ENCODE data around the gene PPP1R7.
A peak's percentile ranks its signal among the peaks of the same experiment; 100 is the strongest.

PPP1R7 gene

GRCh38 chr2:241140445-241140840, 9.8 kb upstream of the PPP1R7 start:
- TF ChIP-seq POLR2A (IDR thresholded peaks at IDR 0.05; ENCODE audit: low read length) (no peak), GATA1 (IDR thresholded peaks at IDR 0.05; ENCODE audit: low read depth, low read length) (no peak)
- no peak for DNase-seq

- TF ChIP-seq POLR2A (IDR thresholded peaks at IDR 0.05; ENCODE audit: low read length) = no peak
- no peak for TF ChIP-seq GATA1 (IDR thresholded peaks at IDR 0.05; ENCODE audit: low read depth, low read length)
- no peak for DNase-seq
These were observed 9.0 kb upstream of the PPP1R7 start for GRCh38 chr2:241141214-241141770.

- no peak for DNase-seq
- TF ChIP-seq GATA1 (IDR thresholded peaks at IDR 0.05; ENCODE audit: low read depth, low read length) = no peak
- TF ChIP-seq POLR2A (IDR thresholded peaks at IDR 0.05; ENCODE audit: low read length) = no peak
These were observed 8.2 kb upstream of the PPP1R7 start for GRCh38 chr2:241142063-241142462.

GRCh38 chr2:241142593-241142992, 7.7 kb upstream of the PPP1R7 start:
- no peak for TF ChIP-seq GATA1 (IDR thresholded peaks at IDR 0.05; ENCODE audit: low read depth, low read length)
- no peak for TF ChIP-seq POLR2A (IDR thresholded peaks at IDR 0.05; ENCODE audit: low read length)
- DNase-seq = no peak

GRCh38 chr2:241146286-241146685, 4.0 kb upstream of the PPP1R7 start:
- no peak for DNase-seq
- no peak for TF ChIP-seq POLR2A (IDR thresholded peaks at IDR 0.05; ENCODE audit: low read length)
- TF ChIP-seq GATA1 (IDR thresholded peaks at IDR 0.05; ENCODE audit: low read depth, low read length) = no peak

- TF ChIP-seq POLR2A (IDR thresholded peaks at IDR 0.05; ENCODE audit: low read length) (no peak), GATA1 (IDR thresholded peaks at IDR 0.05; ENCODE audit: low read depth, low read length) (no peak)
- no peak for DNase-seq
These were observed 2.9 kb upstream of the PPP1R7 start for GRCh38 chr2:241147336-241147735.

GRCh38 chr2:241148239-241148638, 2.0 kb upstream of the PPP1R7 start:
- no peak for TF ChIP-seq GATA1 (IDR thresholded peaks at IDR 0.05; ENCODE audit: low read depth, low read length)
- TF ChIP-seq POLR2A (IDR thresholded peaks at IDR 0.05; ENCODE audit: low read length) = no peak
- no peak for DNase-seq

- TF ChIP-seq GATA1 (IDR thresholded peaks at IDR 0.05; ENCODE audit: low read depth, low read length) (no peak), POLR2A (IDR thresholded peaks at IDR 0.05; ENCODE audit: low read length) (peak; percentile 51)
- peak; percentile 95 to 96 for DNase-seq
These were observed 1.2 kb upstream of the PPP1R7 start, which contains the start of gene PASK for GRCh38 chr2:241148891-241149674. TSS of gene PASK (minus strand) at chr2:241149472. CDS start at chr2:241143032, 6,440 bp downstream.

- no peak for TF ChIP-seq POLR2A (IDR thresholded peaks at IDR 0.05; ENCODE audit: low read length)
- no peak for TF ChIP-seq GATA1 (IDR thresholded peaks at IDR 0.05; ENCODE audit: low read depth, low read length)
- DNase-seq = no peak
These were observed 667 bp upstream of the PPP1R7 start for GRCh38 chr2:241149675-241149924.

- TF ChIP-seq GATA1 (IDR thresholded peaks at IDR 0.05; ENCODE audit: low read depth, low read length) (no peak), POLR2A (IDR thresholded peaks at IDR 0.05; ENCODE audit: low read length) (peak; percentile 12)
- peak; percentile 15 to 42 for DNase-seq
These were observed 628 bp downstream of the PPP1R7 start for GRCh38 chr2:241150660-241151530.

GRCh38 chr2:241151934-241152660, 1.8 kb downstream of the PPP1R7 start:
- TF ChIP-seq GATA1 (IDR thresholded peaks at IDR 0.05; ENCODE audit: low read depth, low read length) (no peak), POLR2A (IDR thresholded peaks at IDR 0.05; ENCODE audit: low read length) (no peak)
- DNase-seq = no peak

GRCh38 chr2:241153616-241154015, 3.3 kb downstream of the PPP1R7 start:
- TF ChIP-seq GATA1 (IDR thresholded peaks at IDR 0.05; ENCODE audit: low read depth, low read length) (no peak), POLR2A (IDR thresholded peaks at IDR 0.05; ENCODE audit: low read length) (no peak)
- no peak for DNase-seq

- TF ChIP-seq POLR2A (IDR thresholded peaks at IDR 0.05; ENCODE audit: low read length) (no peak), GATA1 (IDR thresholded peaks at IDR 0.05; ENCODE audit: low read depth, low read length) (no peak)
- DNase-seq = no peak
These were observed 4.6 kb downstream of the PPP1R7 start for GRCh38 chr2:241154915-241155314.

- TF ChIP-seq GATA1 (IDR thresholded peaks at IDR 0.05; ENCODE audit: low read depth, low read length) = no peak
- no peak for TF ChIP-seq POLR2A (IDR thresholded peaks at IDR 0.05; ENCODE audit: low read length)
- no peak for DNase-seq
These were observed 5.7 kb downstream of the PPP1R7 start for GRCh38 chr2:241155936-241156335.

Data from erythroblast (primary cell).